ENCODE results near the gene SLC6A11. TPM values are rescaled to one million over a fixed set of nuclear protein-coding genes. Genes with fewer than 3 reads are reported as not detected.

SLC6A11 gene
- total RNA-seq, 4 donors from 2014 or later = not detected

- Histone ChIP-seq H3K4me3 (no peak overlapping the region), H3K9me3 (peaks cover 0 to 4% (median 0%) of the 10 kb centered on the region in 3 donors), H3K27ac (no peak overlapping the region), H3K27me3 (no peaks in the 10 kb centered on the region), H3K36me3 (no peaks in the 10 kb centered on the region), H3K4me1 (no peaks in the 10 kb centered on the region)
- TF ChIP-seq POLR2A (IDR thresholded peaks at IDR 0.05) = no peak
- TF ChIP-seq CTCF (IDR thresholded peaks at IDR 0.05 in 4 of 5, conservative IDR thresholded peaks at IDR 0.05 in 1 of 5) = no peak
- ATAC-seq = no peak
- no peak for DNase-seq
- intact Hi-C loops (cut with DNase I; ENCODE audit: low total_unique reads) (no loop called here), in situ Hi-C loops (cut with MboI; ENCODE audit: low sequenced_read_pairs in 4 of 4) (loop anchor here in 1 of 4 donors (5.0 kb wide), 1 partner anchor 130 kb away; no protein-coding TSS in a partner anchor)
Observed at GRCh38 chr3:10887015-10887414, 71.0 kb downstream of the SLC6A11 start.

GRCh38 chr3:10888518-10889090 lies 72.6 kb downstream of the SLC6A11 start:
- no peak for DNase-seq
- H3K36me3 ChIP-seq = no peaks in the 10 kb centered on the region
- no peak overlapping the region for H3K27ac ChIP-seq
- no peak overlapping the region for H3K4me3 ChIP-seq
- intact Hi-C loops (cut with DNase I; ENCODE audit: low total_unique reads) (no loop called here), in situ Hi-C loops (cut with MboI; ENCODE audit: low sequenced_read_pairs in 4 of 4) (loop anchor here in 1 of 4 donors (5.0 kb wide), 1 partner anchor 131 kb away; no protein-coding TSS in a partner anchor)
- H3K27me3 ChIP-seq = no peaks in the 10 kb centered on the region
- H3K9me3 ChIP-seq = peaks cover 0 to 4% (median 0%) of the 10 kb centered on the region in 3 donors
- TF ChIP-seq CTCF (IDR thresholded peaks at IDR 0.05 in 4 of 5, conservative IDR thresholded peaks at IDR 0.05 in 1 of 5) = no peak
- no peak for TF ChIP-seq POLR2A (IDR thresholded peaks at IDR 0.05)
- H3K4me1 ChIP-seq = no peaks in the 10 kb centered on the region
- ATAC-seq = no peak

GRCh38 chr3:10889206-10889960 lies 73.4 kb downstream of the SLC6A11 start:
- no peak for DNase-seq
- in situ Hi-C loops (cut with MboI; ENCODE audit: low sequenced_read_pairs in 4 of 4) (loop anchor here in 1 of 4 donors (5.0 kb wide), 1 partner anchor 132 kb away; no protein-coding TSS in a partner anchor), intact Hi-C loops (cut with DNase I; ENCODE audit: low total_unique reads) (no loop called here)
- no peak overlapping the region for H3K27ac ChIP-seq
- no peaks in the 10 kb centered on the region for H3K36me3 ChIP-seq
- no peak for ATAC-seq
- H3K4me1 ChIP-seq = no peaks in the 10 kb centered on the region
- TF ChIP-seq POLR2A (IDR thresholded peaks at IDR 0.05) = no peak
- TF ChIP-seq CTCF (IDR thresholded peaks at IDR 0.05 in 4 of 5, conservative IDR thresholded peaks at IDR 0.05 in 1 of 5) = no peak
- H3K4me3 ChIP-seq = no peak overlapping the region
- no peaks in the 10 kb centered on the region for H3K27me3 ChIP-seq
- peaks cover 0 to 4% (median 0%) of the 10 kb centered on the region in 3 donors for H3K9me3 ChIP-seq

- Histone ChIP-seq H3K27me3 (no peaks in the 10 kb centered on the region), H3K36me3 (no peaks in the 10 kb centered on the region), H3K27ac (no peak overlapping the region), H3K4me1 (no peaks in the 10 kb centered on the region), H3K9me3 (peaks cover 0 to 4% (median 0%) of the 10 kb centered on the region in 3 donors), H3K4me3 (no peak overlapping the region)
- TF ChIP-seq CTCF (IDR thresholded peaks at IDR 0.05 in 4 of 5, conservative IDR thresholded peaks at IDR 0.05 in 1 of 5) = no peak
- no peak for TF ChIP-seq POLR2A (IDR thresholded peaks at IDR 0.05)
- DNase-seq (no peak), ATAC-seq (no peak)
- in situ Hi-C loops (cut with MboI; ENCODE audit: low sequenced_read_pairs in 4 of 4) = no loop called here
- intact Hi-C loops (cut with DNase I; ENCODE audit: low total_unique reads) = no loop called here
Observed at GRCh38 chr3:10890665-10891064, 74.6 kb downstream of the SLC6A11 start.

All from gastrocnemius medialis (tissue), 4 donors.